Measurements from ENCODE around the gene NRXN3. TPM values are rescaled to one million over a fixed set of nuclear protein-coding genes. Genes with fewer than 3 reads are reported as not detected.

Gene NRXN3
- total and polyA plus RNA-seq, 4 donors, result 1.4 to 8.3 (median 4.4) TPM

- WGBS, 2 donors, result 86 to 91% methylated on average over 2 of the region's 2 CpGs
- Histone ChIP-seq H3K4me3 (no peak overlapping the region), H3K9ac (ENCODE audit: insufficient read depth in 1 of 2, low read length in 2 of 2) (no peak overlapping the region), H3K27me3 (ENCODE audit: control insufficient read depth in 3 of 3, insufficient read depth in 3 of 3, low read length in 2 of 3) (no peaks in the 10 kb centered on the region), H3K9me3 (ENCODE audit: control insufficient read depth in 4 of 4, insufficient read depth in 3 of 4, low read length in 3 of 4) (peaks cover 0 to 2% (median 0%) of the 10 kb centered on the region in 4 donors), H3K27ac (ENCODE audit: low read depth in 1 of 2, low read length in 1 of 2) (no peak overlapping the region), H3K36me3 (ENCODE audit: control insufficient read depth in 4 of 4, insufficient read depth in 4 of 4, low read length in 4 of 4) (no peaks in the 10 kb centered on the region), H3K4me1 (ENCODE audit: control insufficient read depth in 5 of 5, insufficient read depth in 5 of 5, low read length in 5 of 5) (peaks cover 0 to 3% (median 0%) of the 10 kb centered on the region in 5 donors)
- ATAC-seq (ENCODE audit: insufficient read depth, low FRiP score) (no peak), DNase-seq (no peak)
- TF ChIP-seq, protein P1, sequence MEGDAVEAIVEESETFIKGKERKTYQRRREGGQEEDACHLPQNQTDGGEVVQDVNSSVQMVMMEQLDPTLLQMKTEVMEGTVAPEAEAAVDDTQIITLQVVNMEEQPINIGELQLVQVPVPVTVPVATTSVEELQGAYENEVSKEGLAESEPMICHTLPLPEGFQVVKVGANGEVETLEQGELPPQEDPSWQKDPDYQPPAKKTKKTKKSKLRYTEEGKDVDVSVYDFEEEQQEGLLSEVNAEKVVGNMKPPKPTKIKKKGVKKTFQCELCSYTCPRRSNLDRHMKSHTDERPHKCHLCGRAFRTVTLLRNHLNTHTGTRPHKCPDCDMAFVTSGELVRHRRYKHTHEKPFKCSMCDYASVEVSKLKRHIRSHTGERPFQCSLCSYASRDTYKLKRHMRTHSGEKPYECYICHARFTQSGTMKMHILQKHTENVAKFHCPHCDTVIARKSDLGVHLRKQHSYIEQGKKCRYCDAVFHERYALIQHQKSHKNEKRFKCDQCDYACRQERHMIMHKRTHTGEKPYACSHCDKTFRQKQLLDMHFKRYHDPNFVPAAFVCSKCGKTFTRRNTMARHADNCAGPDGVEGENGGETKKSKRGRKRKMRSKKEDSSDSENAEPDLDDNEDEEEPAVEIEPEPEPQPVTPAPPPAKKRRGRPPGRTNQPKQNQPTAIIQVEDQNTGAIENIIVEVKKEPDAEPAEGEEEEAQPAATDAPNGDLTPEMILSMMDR (IDR thresholded peaks at IDR 0.05; ENCODE audit: control extremely low read depth, extremely low read depth), result no peak
Measured at GRCh38 chr14:79137045-79137430, 966.9 kb downstream of the NRXN3 start.

- H3K4me3 ChIP-seq, result no peak overlapping the region
- H3K27me3 ChIP-seq (ENCODE audit: control insufficient read depth in 3 of 3, insufficient read depth in 3 of 3, low read length in 2 of 3), result no peaks in the 10 kb centered on the region
- 71 to 82% methylated on average over 3 of the region's 3 CpGs for WGBS, 2 donors
- TF ChIP-seq, protein P1 (IDR thresholded peaks at IDR 0.05; ENCODE audit: control extremely low read depth, extremely low read depth), result no peak
- H3K36me3 ChIP-seq (ENCODE audit: control insufficient read depth in 4 of 4, insufficient read depth in 4 of 4, low read length in 4 of 4), result no peaks in the 10 kb centered on the region
- H3K4me1 ChIP-seq (ENCODE audit: control insufficient read depth in 5 of 5, insufficient read depth in 5 of 5, low read length in 5 of 5), result peaks cover 0 to 3% (median 0%) of the 10 kb centered on the region in 5 donors
- DNase-seq (no peak), ATAC-seq (ENCODE audit: insufficient read depth, low FRiP score) (no peak)
- no peak overlapping the region for H3K27ac ChIP-seq (ENCODE audit: low read depth in 1 of 2, low read length in 1 of 2)
- H3K9ac ChIP-seq (ENCODE audit: insufficient read depth in 1 of 2, low read length in 2 of 2), result no peak overlapping the region
- peaks cover 0 to 1% (median 0%) of the 10 kb centered on the region in 4 donors for H3K9me3 ChIP-seq (ENCODE audit: control insufficient read depth in 4 of 4, insufficient read depth in 3 of 4, low read length in 3 of 4)
Measured at GRCh38 chr14:79137836-79138235, 967.7 kb downstream of the NRXN3 start.

DNA sequence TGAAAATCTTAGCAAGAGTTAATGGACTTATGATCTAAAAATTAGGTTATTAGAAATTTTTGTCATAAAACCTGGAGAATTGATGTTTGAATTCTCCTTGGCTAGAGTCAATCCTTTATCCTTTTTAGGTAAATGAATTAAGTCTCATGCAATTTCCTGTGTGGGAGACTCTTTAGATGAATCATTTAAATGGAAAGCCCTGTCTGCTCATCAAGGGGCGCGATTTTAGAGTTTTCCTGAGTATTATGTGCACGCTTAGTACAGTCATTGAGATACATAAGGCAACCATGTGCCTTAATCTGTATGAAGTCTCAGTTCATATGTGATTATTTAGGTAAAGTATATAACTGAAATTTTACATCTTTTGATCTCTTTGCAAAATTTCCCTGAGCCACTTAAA, 974.7 kb downstream of the NRXN3 start:
- Histone ChIP-seq H3K4me3 (no peak overlapping the region), H3K9me3 (ENCODE audit: control insufficient read depth in 4 of 4, insufficient read depth in 3 of 4, low read length in 3 of 4) (no peaks in the 10 kb centered on the region), H3K27ac (ENCODE audit: low read depth in 1 of 2, low read length in 1 of 2) (no peak overlapping the region), H3K4me1 (ENCODE audit: control insufficient read depth in 5 of 5, insufficient read depth in 5 of 5, low read length in 5 of 5) (no peaks in the 10 kb centered on the region), H3K9ac (ENCODE audit: insufficient read depth in 1 of 2, low read length in 2 of 2) (no peak overlapping the region), H3K36me3 (ENCODE audit: control insufficient read depth in 4 of 4, insufficient read depth in 4 of 4, low read length in 4 of 4) (no peaks in the 10 kb centered on the region), H3K27me3 (ENCODE audit: control insufficient read depth in 3 of 3, insufficient read depth in 3 of 3, low read length in 2 of 3) (no peaks in the 10 kb centered on the region)
- TF ChIP-seq, protein P1 (IDR thresholded peaks at IDR 0.05; ENCODE audit: control extremely low read depth, extremely low read depth), result no peak
- DNase-seq (no peak), ATAC-seq (ENCODE audit: insufficient read depth, low FRiP score) (no peak)
- 88 to 90% methylated on average over 3 of the region's 3 CpGs for WGBS, 2 donors

DNA sequence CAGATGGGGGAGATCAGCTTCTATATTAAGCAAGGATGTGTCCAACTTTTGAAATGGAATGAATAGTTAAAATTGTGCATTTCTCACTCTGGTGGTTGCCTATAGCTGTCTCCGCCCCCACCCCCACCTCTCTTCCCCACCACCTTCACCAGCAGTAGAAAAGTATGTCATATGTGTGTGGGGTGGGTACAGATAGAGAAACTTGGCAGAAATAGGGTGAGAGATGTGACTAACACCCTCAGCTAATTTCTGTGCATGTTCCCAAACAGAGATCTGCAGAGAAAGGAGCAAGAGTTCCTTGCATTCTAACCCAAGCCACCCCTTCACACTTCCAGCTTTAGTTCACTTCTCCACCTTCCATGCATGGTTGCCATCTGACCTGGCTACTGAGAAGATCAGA, 980.1 kb downstream of the NRXN3 start:
- H3K27me3 ChIP-seq (ENCODE audit: control insufficient read depth in 3 of 3, insufficient read depth in 3 of 3, low read length in 2 of 3), result no peaks in the 10 kb centered on the region
- H3K27ac ChIP-seq (ENCODE audit: low read depth in 1 of 2, low read length in 1 of 2), result no peak overlapping the region
- no peaks in the 10 kb centered on the region for H3K36me3 ChIP-seq (ENCODE audit: control insufficient read depth in 4 of 4, insufficient read depth in 4 of 4, low read length in 4 of 4)
- no peaks in the 10 kb centered on the region for H3K9me3 ChIP-seq (ENCODE audit: control insufficient read depth in 4 of 4, insufficient read depth in 3 of 4, low read length in 3 of 4)
- WGBS, 2 donors, result 89 to 95% methylated on average over 1 of the region's 1 CpG
- TF ChIP-seq, protein P1 (IDR thresholded peaks at IDR 0.05; ENCODE audit: control extremely low read depth, extremely low read depth), result no peak
- no peaks in the 10 kb centered on the region for H3K4me1 ChIP-seq (ENCODE audit: control insufficient read depth in 5 of 5, insufficient read depth in 5 of 5, low read length in 5 of 5)
- H3K4me3 ChIP-seq, result no peak overlapping the region
- DNase-seq (no peak), ATAC-seq (ENCODE audit: insufficient read depth, low FRiP score) (no peak)
- no peak overlapping the region for H3K9ac ChIP-seq (ENCODE audit: insufficient read depth in 1 of 2, low read length in 2 of 2)

Measured in lung (tissue), 12 donors.